ENCODE measurements around the gene VAMP5. TPM values are rescaled to one million over a fixed set of nuclear protein-coding genes. Genes with fewer than 3 reads are reported as not detected.

The VAMP5 gene
- total and polyA plus RNA-seq, 9 of the 15 experiments (the other 6 are each of a cell fraction or from before 2014, with no cell fraction given): 0.54 to 1.9 (median 1.5) TPM; not detected in 2

GRCh38 chr2:85577386-85578242, 6.6 kb upstream of the VAMP5 start, which contains the start of gene VAMP8 (continued):
- TF ChIP-seq STAG1 (CRISPR knock-in tag; IDR thresholded peaks at IDR 0.05; ENCODE audit: borderline replicate concordance): no peak
- TF ChIP-seq E2F1 (CRISPR knock-in tag; IDR thresholded peaks at IDR 0.05): no peak
- no peak for TF ChIP-seq SMARCB1 (IDR thresholded peaks at IDR 0.05; ENCODE audit: insufficient read length, low read depth)
- no peak for TF ChIP-seq HSF4 (CRISPR knock-in tag; IDR thresholded peaks at IDR 0.05; ENCODE audit: borderline replicate concordance)
- TF ChIP-seq, protein P1, sequence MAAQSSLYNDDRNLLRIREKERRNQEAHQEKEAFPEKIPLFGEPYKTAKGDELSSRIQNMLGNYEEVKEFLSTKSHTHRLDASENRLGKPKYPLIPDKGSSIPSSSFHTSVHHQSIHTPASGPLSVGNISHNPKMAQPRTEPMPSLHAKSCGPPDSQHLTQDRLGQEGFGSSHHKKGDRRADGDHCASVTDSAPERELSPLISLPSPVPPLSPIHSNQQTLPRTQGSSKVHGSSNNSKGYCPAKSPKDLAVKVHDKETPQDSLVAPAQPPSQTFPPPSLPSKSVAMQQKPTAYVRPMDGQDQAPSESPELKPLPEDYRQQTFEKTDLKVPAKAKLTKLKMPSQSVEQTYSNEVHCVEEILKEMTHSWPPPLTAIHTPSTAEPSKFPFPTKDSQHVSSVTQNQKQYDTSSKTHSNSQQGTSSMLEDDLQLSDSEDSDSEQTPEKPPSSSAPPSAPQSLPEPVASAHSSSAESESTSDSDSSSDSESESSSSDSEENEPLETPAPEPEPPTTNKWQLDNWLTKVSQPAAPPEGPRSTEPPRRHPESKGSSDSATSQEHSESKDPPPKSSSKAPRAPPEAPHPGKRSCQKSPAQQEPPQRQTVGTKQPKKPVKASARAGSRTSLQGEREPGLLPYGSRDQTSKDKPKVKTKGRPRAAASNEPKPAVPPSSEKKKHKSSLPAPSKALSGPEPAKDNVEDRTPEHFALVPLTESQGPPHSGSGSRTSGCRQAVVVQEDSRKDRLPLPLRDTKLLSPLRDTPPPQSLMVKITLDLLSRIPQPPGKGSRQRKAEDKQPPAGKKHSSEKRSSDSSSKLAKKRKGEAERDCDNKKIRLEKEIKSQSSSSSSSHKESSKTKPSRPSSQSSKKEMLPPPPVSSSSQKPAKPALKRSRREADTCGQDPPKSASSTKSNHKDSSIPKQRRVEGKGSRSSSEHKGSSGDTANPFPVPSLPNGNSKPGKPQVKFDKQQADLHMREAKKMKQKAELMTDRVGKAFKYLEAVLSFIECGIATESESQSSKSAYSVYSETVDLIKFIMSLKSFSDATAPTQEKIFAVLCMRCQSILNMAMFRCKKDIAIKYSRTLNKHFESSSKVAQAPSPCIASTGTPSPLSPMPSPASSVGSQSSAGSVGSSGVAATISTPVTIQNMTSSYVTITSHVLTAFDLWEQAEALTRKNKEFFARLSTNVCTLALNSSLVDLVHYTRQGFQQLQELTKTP (IDR thresholded peaks at IDR 0.05; ENCODE audit: low read depth in 1 of 2, partially characterized antibody in 2 of 2): no peak
- TF ChIP-seq ZNF717 (CRISPR knock-in tag; IDR thresholded peaks at IDR 0.05): no peak
- peak; percentile 73 for TF ChIP-seq ZFP36 (IDR thresholded peaks at IDR 0.05; ENCODE audit: low read depth, low read length, partially characterized antibody)
- TF ChIP-seq CBX5 (IDR thresholded peaks at IDR 0.05; ENCODE audit: borderline replicate concordance, low read depth): no peak
- TF ChIP-seq TEAD1 (CRISPR knock-in tag; IDR thresholded peaks at IDR 0.05): peak in 1 of 2 experiments; percentile 21; a peak in 1 of 4 replicates
- no peak; a peak in 1 of 4 replicates for TF ChIP-seq ZNF639 (CRISPR knock-in tag; conservative IDR thresholded peaks at IDR 0.05 in 1 of 2, IDR thresholded peaks at IDR 0.05 in 1 of 2)
- TF ChIP-seq ELF4 (CRISPR knock-in tag; IDR thresholded peaks at IDR 0.05): no peak
- no peak for TF ChIP-seq GTF2F1 (IDR thresholded peaks at IDR 0.05; ENCODE audit: low read depth, low read length)
- TF ChIP-seq, protein P2, sequence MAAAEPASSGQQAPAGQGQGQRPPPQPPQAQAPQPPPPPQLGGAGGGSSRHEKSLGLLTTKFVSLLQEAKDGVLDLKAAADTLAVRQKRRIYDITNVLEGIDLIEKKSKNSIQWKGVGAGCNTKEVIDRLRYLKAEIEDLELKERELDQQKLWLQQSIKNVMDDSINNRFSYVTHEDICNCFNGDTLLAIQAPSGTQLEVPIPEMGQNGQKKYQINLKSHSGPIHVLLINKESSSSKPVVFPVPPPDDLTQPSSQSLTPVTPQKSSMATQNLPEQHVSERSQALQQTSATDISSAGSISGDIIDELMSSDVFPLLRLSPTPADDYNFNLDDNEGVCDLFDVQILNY (CRISPR knock-in tag; IDR thresholded peaks at IDR 0.05): no peak
- TF ChIP-seq ZZZ3 (IDR thresholded peaks at IDR 0.05): no peak
- no peak for TF ChIP-seq FOXO4 (CRISPR knock-in tag; IDR thresholded peaks at IDR 0.05)

Measured in K562 (cell line).